Mesodermal cell (in vitro differentiated cells): ENCODE measurements around the gene ACYP1.
"Not testable (repeated sequence)": the region's sequence is repeated elsewhere in the genome, so short reads cannot be mapped to it uniquely, and the experiment has no call there.

Source experiments
- H3K27ac ChIP-seq: 2 replicates; pipeline ENCODE4 v1.7.0; 2013; ENCODE audit warnings: mild to moderate bottlenecking, low read depth, low read length, moderate library complexity; ENCODE audit not compliant: severe bottlenecking
- H3K36me3 ChIP-seq: 2 replicates; pipeline ENCODE4 v1.7.1; 2013; ENCODE audit warnings: mild to moderate bottlenecking, low read length, moderate library complexity; ENCODE audit not compliant: control insufficient read depth, insufficient read depth
- H3K4me1 ChIP-seq: one replicate; pipeline ENCODE4 v1.7.1; 2013; ENCODE audit warnings: mild to moderate bottlenecking, low read length; ENCODE audit not compliant: insufficient read depth, control insufficient read depth, poor library complexity, severe bottlenecking
- H3K4me3 ChIP-seq: 2 replicates; pipeline ENCODE4 v1.7.0; 2013; ENCODE audit warnings: low read length, control low read depth, mild to moderate bottlenecking; ENCODE audit not compliant: insufficient read depth, poor library complexity, severe bottlenecking; ENCODE audit errors: extremely low read depth
- H3K9me3 ChIP-seq: 2 replicates; pipeline ENCODE4 v1.7.1; 2013; ENCODE audit warnings: mild to moderate bottlenecking, low read length, moderate library complexity; ENCODE audit not compliant: control insufficient read depth
- WGBS, 2 experiments: methylation state at CpG; one replicate each; pipeline ENCODE4 v1.1.5; 2013; ENCODE audit warnings: missing lambda C conversion rate in 2 of 2; ENCODE audit not compliant: insufficient coverage in 2 of 2; 5-methylcytosine and 5-hydroxymethylcytosine counted together

Gene ACYP1

DNA sequence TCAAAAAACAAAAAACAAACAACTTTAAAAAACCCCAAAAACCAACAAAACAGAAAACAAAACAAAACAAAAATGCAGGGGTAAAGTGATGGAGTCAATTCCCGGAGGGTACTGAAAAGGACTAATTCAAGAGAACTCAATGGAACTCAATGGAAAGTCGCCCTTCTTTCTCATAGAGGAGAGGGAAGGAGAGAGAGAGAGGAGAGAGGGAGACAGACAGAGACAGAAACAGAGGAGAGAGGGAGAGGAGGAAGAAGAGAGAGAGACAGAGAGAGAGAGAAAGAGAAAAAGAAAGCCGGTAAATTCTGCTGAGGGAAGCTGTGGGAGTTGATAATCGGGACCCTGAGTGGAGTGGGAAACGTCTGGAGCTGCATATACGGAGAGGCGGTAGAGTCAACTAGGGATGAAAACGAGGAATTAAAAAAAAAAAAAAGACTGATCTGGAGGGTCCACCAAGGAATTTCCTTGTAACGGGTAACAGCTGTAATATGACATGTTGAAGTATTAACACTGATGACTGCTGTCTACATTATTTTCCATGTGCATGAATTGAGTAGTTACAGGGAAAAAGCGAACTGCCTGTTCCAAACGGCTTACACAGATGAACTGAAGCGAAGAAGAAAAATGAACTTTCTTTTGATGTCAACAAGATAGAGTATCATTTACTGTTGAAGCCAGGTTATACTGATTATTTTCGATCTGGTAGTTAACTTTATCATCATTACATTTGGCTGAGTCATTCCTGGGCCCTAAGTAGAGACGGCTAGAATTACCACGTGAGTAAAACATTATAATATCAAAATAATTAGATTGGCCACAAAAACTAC lies 4.7 kb upstream of the ACYP1 start:
- H3K36me3 ChIP-seq, result no peaks in the 10 kb centered on the region
- 9 to 14% methylated on average over 10 to 12 of the region's 15 CpGs for WGBS, 2 experiments
- H3K4me1 ChIP-seq, result no peaks in the 10 kb centered on the region
- H3K4me3 ChIP-seq, result peak overlapping the region; percentile 55
- H3K27ac ChIP-seq, result peak overlapping the region; percentile 71
- H3K9me3 ChIP-seq, result no peaks in the 10 kb centered on the region

DNA sequence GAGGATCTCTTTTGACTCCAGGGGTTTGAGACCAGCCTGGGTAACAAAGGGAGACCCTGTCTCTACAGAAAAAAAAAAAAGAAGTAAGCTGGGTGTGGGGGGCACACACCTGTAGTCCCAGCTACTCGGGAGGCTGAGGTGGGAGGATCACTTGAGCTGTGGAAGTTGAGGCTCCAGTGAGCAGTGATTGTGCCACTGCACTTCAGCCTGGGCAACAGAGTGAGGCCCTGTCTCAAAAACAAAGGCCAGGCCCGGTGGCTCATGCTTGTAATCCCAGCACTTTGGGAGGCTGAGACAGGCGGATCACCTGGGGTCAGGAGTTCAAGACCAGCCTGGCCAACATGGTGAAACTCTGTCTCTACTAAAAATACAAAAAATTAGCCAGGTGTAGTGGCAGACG lies 3.9 kb upstream of the ACYP1 start:
- 65 to 100% methylated on average over 1 to 3 of the region's 4 CpGs for WGBS, 2 experiments
- not testable (repeated sequence) for H3K27ac ChIP-seq, H3K4me1 ChIP-seq, H3K9me3 ChIP-seq, H3K36me3 ChIP-seq
- peak overlapping the region; percentile 55 for H3K4me3 ChIP-seq

DNA sequence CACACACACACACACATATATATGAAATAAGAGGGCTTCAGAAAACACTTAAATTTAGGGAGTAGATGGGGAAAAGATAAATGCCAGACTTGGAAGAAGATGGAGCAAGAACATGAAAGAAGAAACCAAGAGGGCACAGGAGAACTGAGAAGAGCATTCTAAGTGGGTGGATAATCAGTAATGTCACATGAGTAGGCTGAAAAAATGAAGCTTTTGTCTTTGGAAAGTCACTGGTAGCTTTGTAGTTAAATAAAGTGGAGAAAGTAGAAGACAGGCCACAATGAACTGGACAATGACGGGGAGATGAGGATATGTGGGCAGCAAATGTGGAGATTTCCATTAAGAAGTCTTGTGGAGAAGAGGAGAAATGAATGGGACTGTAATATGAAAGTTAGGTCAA lies 3.4 kb upstream of the ACYP1 start:
- Histone ChIP-seq H3K4me3 (no peak overlapping the region), H3K4me1 (peaks cover 3% of the 10 kb centered on the region), H3K36me3 (no peaks in the 10 kb centered on the region), H3K9me3 (no peaks in the 10 kb centered on the region), H3K27ac (no peak overlapping the region)
- WGBS, 2 experiments, result 92 to 100% methylated on average over 1 of the region's 1 CpG

DNA sequence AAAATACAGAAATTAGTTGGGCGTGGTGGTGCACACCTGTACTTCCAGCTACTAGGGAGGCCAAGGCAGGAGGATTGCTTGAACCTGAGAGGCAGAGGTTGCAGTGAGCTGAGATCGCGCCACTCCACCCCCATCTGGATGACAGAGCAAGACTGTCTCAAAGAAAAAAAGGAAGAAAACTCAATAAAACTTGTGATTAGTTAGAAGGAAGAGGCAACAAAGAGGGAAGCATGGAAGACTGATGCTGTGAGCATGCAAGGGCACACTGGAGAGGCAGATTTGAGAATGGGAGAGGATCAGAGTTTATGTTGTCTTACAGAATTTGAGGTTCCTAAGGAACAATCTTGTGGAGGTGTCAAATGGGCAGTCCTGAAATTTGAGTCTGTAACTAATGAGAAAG lies 2.9 kb upstream of the ACYP1 start:
- Histone ChIP-seq H3K9me3 (no peaks in the 10 kb centered on the region), H3K27ac (no peak overlapping the region), H3K36me3 (no peaks in the 10 kb centered on the region), H3K4me1 (peaks cover 3% of the 10 kb centered on the region), H3K4me3 (no peak overlapping the region)
- 93 to 100% methylated on average over 2 of the region's 3 CpGs for WGBS, 2 experiments

DNA sequence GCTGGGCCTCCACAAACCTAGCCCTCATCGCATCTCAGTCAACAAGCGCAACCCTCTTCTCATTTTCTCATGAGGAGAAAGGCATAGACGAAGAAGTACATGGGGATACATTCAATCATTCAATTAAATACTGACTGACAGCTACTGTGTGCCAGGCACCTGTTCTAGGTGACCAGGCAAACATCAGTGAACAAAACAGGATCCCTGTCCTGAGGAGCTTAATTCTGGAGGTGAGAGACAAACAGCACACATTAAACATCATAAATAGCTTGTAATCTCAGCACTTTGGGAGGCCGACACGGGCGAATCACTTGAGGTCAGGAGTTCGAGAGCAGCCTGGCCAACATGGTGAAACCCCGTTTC lies 362 bp upstream of the ACYP1 start:
- peak overlapping the region; percentile 70 for H3K4me3 ChIP-seq
- peaks cover 15% of the 10 kb centered on the region for H3K36me3 ChIP-seq
- H3K9me3 ChIP-seq, result peaks cover 5% of the 10 kb centered on the region
- 57 to 78% methylated on average over 5 to 8 of the region's 8 CpGs for WGBS, 2 experiments
- H3K27ac ChIP-seq, result no peak overlapping the region
- H3K4me1 ChIP-seq, result peaks cover 3% of the 10 kb centered on the region

DNA sequence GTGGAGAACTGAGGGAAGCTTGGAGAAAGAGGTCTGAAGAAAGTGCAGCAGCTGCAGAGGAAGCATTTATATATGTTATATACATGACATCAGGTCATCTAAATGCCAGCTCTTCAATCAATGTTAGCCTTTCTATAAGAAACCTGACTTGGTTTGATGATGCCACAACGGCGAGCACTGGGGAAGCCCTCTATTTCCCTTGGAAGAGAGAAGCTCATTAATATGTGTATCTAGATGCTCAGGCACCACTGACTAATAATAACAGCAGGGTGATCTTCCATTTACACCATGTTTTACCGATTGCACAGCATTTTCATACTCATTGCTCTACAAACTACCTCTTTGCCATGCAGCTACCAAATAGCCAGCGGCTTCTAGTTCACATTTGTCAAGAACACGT lies 811 bp downstream of the ACYP1 start:
- H3K4me1 ChIP-seq, result peaks cover 3% of the 10 kb centered on the region
- WGBS, 2 experiments, result 39 to 44% methylated on average over 2 to 5 of the region's 5 CpGs
- H3K27ac ChIP-seq, result no peak overlapping the region
- H3K36me3 ChIP-seq, result peaks cover 18% of the 10 kb centered on the region
- peak overlapping the region; percentile 70 for H3K4me3 ChIP-seq
- H3K9me3 ChIP-seq, result peaks cover 5% of the 10 kb centered on the region

GRCh38 chr14:75060420-75060819 lies 3.4 kb downstream of the ACYP1 start:
- WGBS, 2 experiments, result 100% methylated on average over 1 of the region's 2 CpGs; no CpG with 5 or more reads in 1 of the 2 experiments
- Histone ChIP-seq H3K4me1 (peaks cover 3% of the 10 kb centered on the region), H3K9me3 (peaks cover 5% of the 10 kb centered on the region), H3K4me3 (no peak overlapping the region), H3K36me3 (peaks cover 18% of the 10 kb centered on the region), H3K27ac (no peak overlapping the region)

- Histone ChIP-seq H3K4me3 (no peak overlapping the region), H3K36me3 (peaks cover 18% of the 10 kb centered on the region), H3K4me1 (peaks cover 3% of the 10 kb centered on the region), H3K27ac (no peak overlapping the region), H3K9me3 (peaks cover 5% of the 10 kb centered on the region)
- WGBS, 2 experiments, result 100% methylated on average over 1 of the region's 2 CpGs; no CpG with 5 or more reads in 1 of the 2 experiments
Observed at GRCh38 chr14:75059642-75060041, 4.2 kb downstream of the ACYP1 start.

GRCh38 chr14:75054421-75054820 lies 9.4 kb downstream of the ACYP1 start:
- no peak overlapping the region for H3K4me3 ChIP-seq
- H3K4me1 ChIP-seq, result no peaks in the 10 kb centered on the region
- peaks cover 6% of the 10 kb centered on the region for H3K36me3 ChIP-seq
- H3K9me3 ChIP-seq, result no peaks in the 10 kb centered on the region
- no CpG with 5 or more reads among the region's 1 CpG for WGBS, 2 experiments
- no peak overlapping the region for H3K27ac ChIP-seq

GRCh38 chr14:75053396-75054291 lies 10.2 kb downstream of the ACYP1 start:
- Histone ChIP-seq H3K4me3 (no peak overlapping the region), H3K4me1 (no peaks in the 10 kb centered on the region), H3K9me3 (no peaks in the 10 kb centered on the region), H3K36me3 (peaks cover 10% of the 10 kb centered on the region), H3K27ac (no peak overlapping the region)
- WGBS, 2 experiments, result 89 to 92% methylated on average over 1 to 3 of the region's 5 CpGs

GRCh38 chr14:75051556-75051899 lies 12.3 kb downstream of the ACYP1 start:
- peak overlapping the region; percentile 51 for H3K4me3 ChIP-seq
- H3K27ac ChIP-seq, result no peak overlapping the region
- H3K9me3 ChIP-seq, result no peaks in the 10 kb centered on the region
- 0 to 83% methylated on average over 1 of the region's 5 CpGs for WGBS, 2 experiments
- H3K36me3 ChIP-seq, result peaks cover 13% of the 10 kb centered on the region
- H3K4me1 ChIP-seq, result no peaks in the 10 kb centered on the region
